DMS53 treated with DMSO at 0.1 percent for 48 hours (cell line): ENCODE data around the gene LDHD.
A peak's percentile ranks its signal among the peaks of the same experiment; 100 is the strongest.
"Not testable (repeated sequence)": the region's sequence is repeated elsewhere in the genome, so short reads cannot be mapped to it uniquely, and the experiment has no call there.

Source experiments
- DNase-seq: peaks from one replicate; lab custom pipeline; 2025; ENCODE audit not compliant: unreplicated experiment; lab: John Stamatoyannopoulos, UW

LDHD gene

DNA sequence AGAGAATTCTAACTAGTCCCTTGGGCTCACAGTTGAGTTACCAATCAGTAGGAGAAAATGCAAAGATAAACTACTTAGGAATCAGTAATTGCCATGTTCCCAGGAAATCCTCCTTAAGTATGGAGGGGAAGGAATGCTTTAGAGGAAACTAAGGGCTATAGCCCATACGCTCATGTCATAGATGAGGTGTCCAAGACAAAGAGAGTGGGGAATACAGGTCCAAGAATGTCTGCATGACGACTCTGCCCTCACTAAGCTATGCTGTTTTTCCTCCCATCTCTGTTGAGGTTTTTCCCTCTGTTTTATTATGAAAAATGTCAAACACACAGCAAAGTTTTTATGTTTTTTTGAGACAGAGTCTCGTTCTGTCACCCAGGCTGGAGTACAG is 16.0 kb downstream of the LDHD start:
- no peak for DNase-seq

DNA sequence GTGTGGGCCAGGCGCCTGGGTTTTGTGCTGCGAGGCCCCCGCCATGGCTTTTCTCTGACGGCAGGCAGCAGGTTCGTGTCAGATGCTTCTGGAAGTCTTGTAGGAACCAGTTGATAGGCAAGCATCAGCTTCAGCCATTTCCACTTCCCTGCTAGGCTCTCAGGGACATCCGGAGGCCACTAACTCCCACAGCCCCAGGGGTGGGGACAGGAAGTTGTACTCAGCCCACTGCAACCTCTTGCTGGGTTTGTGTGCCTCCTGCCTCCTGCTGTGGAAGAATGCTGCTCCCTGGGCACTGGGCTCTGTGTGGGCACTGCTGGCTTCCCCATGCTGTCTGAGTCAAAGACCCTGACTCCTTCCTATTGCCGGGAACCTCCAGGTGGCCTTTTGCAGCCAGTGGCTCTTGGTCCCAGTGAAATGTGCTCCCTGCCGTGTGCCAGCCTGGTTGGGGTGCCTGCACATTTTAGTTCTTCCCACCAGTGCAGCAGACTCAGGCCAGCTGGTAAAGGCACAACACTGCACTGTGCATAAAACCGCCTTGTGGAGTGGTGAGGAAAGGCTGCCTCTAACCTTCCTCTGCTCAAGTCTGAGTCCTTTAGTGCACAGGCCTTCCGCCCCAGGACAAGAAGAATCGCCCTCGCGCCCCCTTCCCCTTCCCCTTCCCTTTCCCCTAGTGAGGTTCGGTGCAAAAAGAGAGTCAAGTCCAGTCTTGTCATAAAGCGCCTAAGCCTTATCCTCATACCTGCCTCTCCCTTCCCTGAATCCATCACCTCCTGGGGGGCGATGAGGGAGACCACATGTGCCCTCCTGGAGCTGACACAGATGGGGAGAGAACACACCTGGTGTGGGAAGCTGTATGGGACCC is 16.6 kb downstream of the LDHD start:
- DNase-seq, result no peak

DNA sequence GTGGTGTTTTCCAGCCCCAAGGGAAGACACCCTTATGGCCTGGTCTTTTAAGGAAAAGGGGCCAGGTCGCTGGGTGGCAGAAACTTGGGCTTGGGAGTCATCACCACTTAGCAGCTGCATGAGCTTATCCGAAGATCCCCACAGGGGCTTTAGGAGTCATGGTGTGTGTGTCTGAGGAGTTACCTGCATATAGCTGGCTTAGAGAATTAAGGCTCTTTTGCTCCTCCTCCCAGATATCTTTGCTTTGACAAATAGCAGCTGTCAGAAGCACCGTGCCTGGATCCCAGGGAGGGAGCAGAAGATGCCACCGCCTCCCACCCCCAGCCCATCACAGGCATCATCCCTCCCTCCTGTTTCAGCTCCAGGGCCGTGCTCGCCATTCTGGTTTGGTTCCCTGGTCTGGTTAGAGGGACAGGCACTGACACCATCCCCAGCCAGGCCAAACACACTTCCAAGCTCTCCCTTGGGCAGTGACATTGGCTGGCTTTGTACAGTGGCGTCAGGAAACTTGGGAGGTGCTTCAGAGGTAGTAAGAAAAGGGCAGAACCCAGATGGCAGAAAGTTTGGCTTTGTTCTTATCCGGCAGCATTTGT is 17.4 kb downstream of the LDHD start:
- no peak for DNase-seq

- peak; percentile 13 for DNase-seq
Measured at GRCh38 chr16:75097941-75098901, 18.4 kb downstream of the LDHD start.

GRCh38 chr16:75097191-75097761 is 19.3 kb downstream of the LDHD start:
- no peak for DNase-seq

DNA sequence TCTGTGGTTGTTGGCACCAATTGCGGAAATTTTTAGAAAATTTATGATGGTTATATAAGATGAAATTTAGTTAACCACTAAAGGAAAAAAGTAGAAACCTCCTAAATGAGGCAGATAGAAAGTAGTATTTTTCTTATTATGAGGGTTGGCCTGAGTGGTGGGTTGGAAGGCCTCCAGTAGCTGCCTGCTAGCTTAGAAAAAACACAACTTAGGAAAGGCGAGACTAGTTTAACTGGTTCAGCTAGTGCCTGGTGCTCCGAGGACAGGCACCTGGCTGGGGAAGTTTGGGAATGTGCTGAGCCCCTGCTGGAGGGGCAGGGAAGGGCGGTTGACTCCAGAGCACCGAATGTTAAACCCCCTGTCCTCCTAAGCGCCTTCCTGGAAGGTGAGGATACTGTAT is 19.9 kb downstream of the LDHD start:
- DNase-seq, result peak; percentile 62

- DNase-seq, result no peak
Measured at GRCh38 chr16:75095204-75095621, 21.4 kb downstream of the LDHD start.

- DNase-seq, result no peak
Measured at GRCh38 chr16:75093598-75094540, 22.7 kb downstream of the LDHD start.

DNA sequence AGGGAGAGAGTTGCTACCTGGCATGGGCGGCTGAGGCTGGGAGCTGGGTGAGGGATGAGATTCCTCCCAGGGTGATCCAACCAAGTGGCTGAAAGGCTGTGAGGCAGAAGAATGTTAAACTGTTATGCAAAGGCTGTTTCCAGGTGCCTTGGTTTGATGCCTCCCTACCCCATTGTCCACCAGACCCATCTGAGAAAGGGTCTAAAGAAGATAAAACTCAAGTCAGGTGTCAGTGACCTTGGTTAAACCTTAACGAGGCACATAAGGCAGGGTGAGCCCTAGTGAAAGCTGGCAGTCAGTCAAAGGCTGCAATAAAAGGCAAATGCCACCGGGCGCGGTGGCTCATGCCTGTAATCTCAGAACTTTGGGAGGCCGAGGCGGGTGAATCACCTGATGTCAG is 23.8 kb downstream of the LDHD start:
- DNase-seq, result no peak

- not testable (repeated sequence) for DNase-seq
Measured at GRCh38 chr16:75091619-75092018, 25.0 kb downstream of the LDHD start.

- DNase-seq, result not testable (repeated sequence)
Measured at GRCh38 chr16:75090899-75091298, 25.7 kb downstream of the LDHD start.

DNA sequence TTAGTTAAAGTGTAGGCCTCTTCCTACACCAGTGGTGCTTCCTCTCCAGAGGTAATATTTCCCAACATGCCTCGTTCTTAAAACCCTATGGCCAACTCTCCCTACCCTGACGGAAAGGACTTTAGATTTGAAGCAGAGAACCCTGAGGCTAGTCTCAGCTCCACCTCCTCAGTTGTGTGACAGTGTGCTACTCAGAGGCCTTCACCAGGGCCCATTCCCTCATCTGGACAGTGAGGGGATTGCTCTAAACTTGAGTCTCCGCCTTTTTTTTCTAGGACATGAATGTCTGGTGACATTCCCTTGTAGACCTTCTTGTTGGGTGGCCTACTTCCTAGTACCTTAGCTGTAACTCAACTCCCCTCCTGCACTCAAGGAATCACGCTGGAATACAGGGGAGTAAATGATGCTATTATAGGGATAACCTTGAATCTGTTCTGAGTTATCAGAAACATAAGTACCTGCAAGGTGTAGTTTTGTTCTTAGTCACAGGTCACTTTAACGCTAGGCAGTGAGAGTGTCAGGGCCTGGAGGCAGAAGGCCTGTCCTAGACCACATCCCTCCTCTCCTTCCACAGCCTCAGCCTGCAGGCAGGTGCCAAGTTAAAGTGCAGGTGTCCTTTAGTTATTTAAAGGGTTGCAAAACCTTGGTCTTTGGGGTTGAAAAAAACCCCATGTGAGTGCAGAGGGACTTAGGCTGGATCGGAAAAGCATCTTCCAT is 26.9 kb downstream of the LDHD start:
- DNase-seq, result no peak

- DNase-seq, result no peak
Measured at GRCh38 chr16:75088934-75089333, 27.6 kb downstream of the LDHD start.

- DNase-seq, result no peak
Measured at GRCh38 chr16:75088216-75088615, 28.4 kb downstream of the LDHD start.

DNA sequence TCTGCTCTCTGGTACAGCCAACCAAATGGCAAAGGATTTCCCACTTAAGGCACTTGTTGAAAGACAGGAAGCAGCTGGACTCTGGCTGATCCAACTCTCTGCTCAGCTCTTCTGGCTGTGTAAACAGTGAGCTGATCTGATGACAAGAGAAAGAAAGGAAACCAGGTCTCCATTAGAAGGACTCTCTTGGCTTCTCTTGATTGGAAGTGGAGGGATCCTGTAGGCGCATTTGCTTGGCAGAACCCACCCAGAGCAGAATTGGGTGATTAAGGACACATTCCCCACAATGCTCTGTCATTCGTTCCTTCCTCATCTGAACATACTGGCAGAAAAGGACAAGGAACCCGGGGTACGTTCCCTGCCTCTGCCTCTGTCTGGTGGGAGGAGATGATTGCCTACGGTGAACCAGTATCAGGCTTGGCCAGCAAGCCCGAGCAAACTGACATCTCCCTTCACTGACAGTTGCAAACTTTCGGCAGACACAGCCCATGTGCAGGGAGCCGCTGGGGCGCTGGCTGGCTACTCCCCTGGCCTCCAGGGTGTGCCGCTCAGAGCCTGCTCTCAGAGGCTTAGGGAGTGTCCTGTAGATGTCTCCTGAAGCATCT is 29.1 kb downstream of the LDHD start:
- DNase-seq, result peak; percentile 93

DNA sequence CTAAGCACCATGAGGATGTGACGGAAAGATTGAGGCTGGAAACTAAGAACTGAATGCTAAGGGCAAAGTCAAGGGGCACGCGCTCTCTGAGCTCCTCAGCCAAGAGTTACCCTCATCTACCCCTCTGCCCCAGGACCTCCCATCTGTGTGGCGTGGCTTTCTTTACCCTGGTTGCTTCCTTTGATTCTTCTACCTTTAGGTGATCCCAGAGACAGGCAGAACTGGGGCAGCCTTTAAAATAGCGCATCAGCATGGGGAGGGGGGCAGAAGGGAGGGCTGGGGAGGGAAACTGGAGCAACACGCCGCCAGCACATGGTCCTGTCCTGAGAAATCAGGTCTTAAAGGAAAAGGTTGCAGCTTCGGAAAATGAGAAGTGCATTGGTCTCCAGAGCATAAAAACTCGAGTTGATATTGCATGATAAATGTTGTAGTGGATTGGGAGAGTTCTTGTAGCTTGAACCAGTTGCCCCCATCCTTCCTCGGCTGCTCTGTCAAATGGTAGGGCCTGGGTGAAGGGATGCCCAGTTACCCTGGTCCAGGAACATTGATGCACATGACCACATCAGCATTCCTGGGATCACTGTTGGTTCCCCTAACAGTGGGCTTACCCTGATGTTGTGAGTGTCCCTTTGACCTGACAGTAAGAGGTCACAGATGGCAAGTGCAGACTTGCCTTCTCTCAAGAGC is 29.7 kb downstream of the LDHD start:
- no peak for DNase-seq

- no peak for DNase-seq
Measured at GRCh38 chr16:75086281-75086680, 30.3 kb downstream of the LDHD start.

GRCh38 chr16:75085556-75085955 is 31.0 kb downstream of the LDHD start:
- DNase-seq, result peak; percentile 27
